GM21423 (cell line): ENCODE measurements around the gene C6orf120.

ENCODE experiments used
- ATAC-seq: cut with Tn5 transposase; IDR thresholded peaks from one replicate; pipeline ENCODE4 v1.9.1; 2021; ENCODE audit warnings: mild to moderate bottlenecking, moderate library complexity; ENCODE audit not compliant: unreplicated experiment

C6orf120 gene

GRCh38 chr6:169701954-169702839 lies at the start of gene C6orf120, which contains the start of gene WDR27:
Gene C6orf120, plus strand, starts transcription at chr6:169702126. Its CDS starts 334 bp downstream, at chr6:169702460.
Gene WDR27, minus strand, starts transcription at chr6:169702029. Its CDS starts 13,024 bp downstream, at chr6:169689005.
- ATAC-seq = peak; percentile 94

GRCh38 chr6:169652896-169653295 lies 49.0 kb upstream of the C6orf120 start:
- no peak for ATAC-seq

GRCh38 chr6:169653691-169654090 lies 48.2 kb upstream of the C6orf120 start:
- ATAC-seq = no peak

GRCh38 chr6:169654598-169655391 lies 47.1 kb upstream of the C6orf120 start:
- ATAC-seq = peak; percentile 88

- ATAC-seq = no peak
Measured at GRCh38 chr6:169656546-169657283, 45.2 kb upstream of the C6orf120 start.

- no peak for ATAC-seq
Measured at GRCh38 chr6:169657284-169657610, 44.7 kb upstream of the C6orf120 start.

GRCh38 chr6:169659820-169660610 lies 41.9 kb upstream of the C6orf120 start:
- ATAC-seq = no peak

- ATAC-seq = no peak
Measured at GRCh38 chr6:169660751-169661390, 41.1 kb upstream of the C6orf120 start.

GRCh38 chr6:169661391-169661756 lies 40.6 kb upstream of the C6orf120 start:
- ATAC-seq = no peak

GRCh38 chr6:169663468-169663867 lies 38.5 kb upstream of the C6orf120 start:
- no peak for ATAC-seq

GRCh38 chr6:169664227-169664626 lies 37.7 kb upstream of the C6orf120 start:
- no peak for ATAC-seq

- no peak for ATAC-seq
Measured at GRCh38 chr6:169665289-169665688, 36.6 kb upstream of the C6orf120 start.

- no peak for ATAC-seq
Measured at GRCh38 chr6:169666441-169666840, 35.5 kb upstream of the C6orf120 start.

GRCh38 chr6:169667716-169668115 lies 34.2 kb upstream of the C6orf120 start:
- no peak for ATAC-seq

- ATAC-seq = no peak
Measured at GRCh38 chr6:169668203-169668847, 33.6 kb upstream of the C6orf120 start.

- no peak for ATAC-seq
Measured at GRCh38 chr6:169669147-169669546, 32.8 kb upstream of the C6orf120 start.

GRCh38 chr6:169669889-169670288 lies 32.0 kb upstream of the C6orf120 start:
- ATAC-seq = no peak

- no peak for ATAC-seq
Measured at GRCh38 chr6:169671563-169671962, 30.4 kb upstream of the C6orf120 start.

- ATAC-seq = no peak
Measured at GRCh38 chr6:169675011-169675410, 26.9 kb upstream of the C6orf120 start.
